ENCODE measurements around the gene LAPTM5. TPM values are rescaled to one million over a fixed set of nuclear protein-coding genes. Genes with fewer than 3 reads are reported as not detected.

LAPTM5 gene
- total and polyA plus RNA-seq, 8 donors = 3.7 to 80.5 (median 10.9) TPM

GRCh38 chr1:30773722-30774358, 16.3 kb upstream of the LAPTM5 start:
- no peak overlapping the region for H3K4me3 ChIP-seq
- H3K4me1 ChIP-seq = no peaks in the 10 kb centered on the region
- DNase-seq = peak in 1 of 6 donors; percentile 4
- intact Hi-C loops (cut with DNase I) = no loop called here
- H3K9me3 ChIP-seq = no peaks in the 10 kb centered on the region
- 59 to 66% methylated on average over 7 of the region's 7 CpGs for WGBS, 2 donors
- H3K27ac ChIP-seq = no peak overlapping the region
- no peak for ATAC-seq
- no peaks in the 10 kb centered on the region for H3K36me3 ChIP-seq
- no peaks in the 10 kb centered on the region for H3K27me3 ChIP-seq
- no peak for FAIRE-seq
- TF ChIP-seq CTCF (IDR thresholded peaks at IDR 0.05) = no peak

GRCh38 chr1:30771005-30771404, 13.4 kb upstream of the LAPTM5 start:
- Histone ChIP-seq H3K27ac (no peak overlapping the region), H3K27me3 (no peaks in the 10 kb centered on the region), H3K4me3 (no peak overlapping the region), H3K9me3 (no peaks in the 10 kb centered on the region), H3K36me3 (no peaks in the 10 kb centered on the region), H3K4me1 (no peaks in the 10 kb centered on the region)
- TF ChIP-seq CTCF (IDR thresholded peaks at IDR 0.05) = no peak
- ATAC-seq (no peak), DNase-seq (peak in 1 of 6 donors; percentile 3), FAIRE-seq (no peak)
- WGBS, 2 donors = 69 to 80% methylated on average over 6 of the region's 6 CpGs
- intact Hi-C loops (cut with DNase I) = no loop called here

GRCh38 chr1:30770150-30770549, 12.6 kb upstream of the LAPTM5 start:
- ATAC-seq = no peak
- WGBS, 2 donors = 61 to 63% methylated on average over 10 of the region's 10 CpGs
- intact Hi-C loops (cut with DNase I) = no loop called here
- Histone ChIP-seq H3K36me3 (no peaks in the 10 kb centered on the region), H3K4me3 (no peak overlapping the region), H3K27ac (no peak overlapping the region), H3K27me3 (no peaks in the 10 kb centered on the region), H3K4me1 (no peaks in the 10 kb centered on the region), H3K9me3 (no peaks in the 10 kb centered on the region)
- TF ChIP-seq CTCF (IDR thresholded peaks at IDR 0.05) = no peak
- FAIRE-seq = no peak
- DNase-seq = peak in 1 of 6 donors; percentile 41

GRCh38 chr1:30768830-30769718, 11.5 kb upstream of the LAPTM5 start:
- Histone ChIP-seq H3K36me3 (no peaks in the 10 kb centered on the region), H3K27ac (no peak overlapping the region), H3K4me3 (no peak overlapping the region), H3K9me3 (no peaks in the 10 kb centered on the region), H3K27me3 (no peaks in the 10 kb centered on the region), H3K4me1 (no peaks in the 10 kb centered on the region)
- intact Hi-C loops (cut with DNase I) = no loop called here
- FAIRE-seq (no peak), ATAC-seq (peak in 1 of 4 donors; percentile 27), DNase-seq (peak in 1 of 6 donors; percentile 28)
- TF ChIP-seq CTCF (IDR thresholded peaks at IDR 0.05) = no peak
- WGBS, 2 donors = 79% methylated on average over 17 to 20 of the region's 20 CpGs
